Liver (tissue), 3 donors: Measurements from ENCODE around the gene BABAM1.

Experiments
- CTCF ChIP-seq: fragments of 150-350 bp; IDR thresholded peaks from 2 replicates; pipeline ENCODE4 v1.5.1; 2017; ENCODE audit warnings: improper control_type of control experiment, low read depth, low read length; ENCODE audit not compliant: missing input control
- EGR1 ChIP-seq, 2 donors: IDR thresholded peaks; 2 replicates each; pipeline ENCODE4 v1.6.1; 2016 to 2018; ENCODE audit warnings: antibody characterized with exemption in 2 of 2, low read depth in 2 of 2
- donor health status: healthy.
- donor health status: healthy.

- TF ChIP-seq CTCF (no peak), EGR1 (IDR thresholded peaks at IDR 0.05; ENCODE audit: low read depth in 2 of 2) (no peak)
These were observed 56.7 kb downstream of the BABAM1 start for GRCh38 chr19:17323964-17324332.
